ENCODE results near the gene SPATA32.

- TF ChIP-seq POLR2AphosphoS5 (IDR thresholded peaks at IDR 0.05; ENCODE audit: borderline replicate concordance, low read depth, low read length): no peak
- TF ChIP-seq EZH2 (IDR thresholded peaks at IDR 0.05): no peak
Measured at GRCh38 chr17:45222996-45223538, 38.8 kb downstream of the SPATA32 start.

All from SK-N-MC (cell line).